Stimulated activated CD4-positive, alpha-beta T cell treated with anti-CD3 and anti-CD28 coated beads, Interleukin-1b, Interleukin-23, amount 100 ng/mL, for 24 hours (primary cell): Measurements from ENCODE around the gene PRDM16.

Source experiments
- DNase-seq, 4 experiments: peaks; one replicate each; pipeline ENCODE4 v3.0.0-alpha.2; 2020; ENCODE audit warnings: low read depth in 4 of 4, low spot score in 1 of 4

Gene PRDM16

GRCh38 chr1:3404801-3405200 lies 335.8 kb downstream of the PRDM16 start:
- DNase-seq = no peak

DNA sequence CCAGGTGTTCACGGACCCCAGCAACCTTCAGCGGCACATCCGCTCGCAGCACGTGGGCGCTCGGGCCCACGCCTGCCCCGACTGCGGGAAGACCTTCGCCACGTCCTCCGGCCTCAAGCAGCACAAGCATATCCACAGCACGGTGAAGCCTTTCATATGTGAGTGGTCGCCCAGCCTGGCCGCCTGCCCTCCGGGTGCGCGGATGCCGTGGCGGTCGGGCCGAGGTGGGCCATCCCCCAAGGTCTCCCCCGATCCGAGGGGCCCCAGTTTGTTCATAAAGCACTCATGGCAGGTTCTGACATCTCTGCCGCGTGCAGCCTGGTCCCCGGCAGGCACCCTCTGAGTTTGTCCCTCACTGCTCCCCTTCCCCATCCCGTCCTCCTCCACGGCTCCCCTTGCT lies 336.5 kb downstream of the PRDM16 start:
- DNase-seq = no peak

- DNase-seq = no peak
Observed at GRCh38 chr1:3405974-3406867, 337.2 kb downstream of the PRDM16 start.

- DNase-seq = no peak
Observed at GRCh38 chr1:3407021-3407420, 338.0 kb downstream of the PRDM16 start.

DNA sequence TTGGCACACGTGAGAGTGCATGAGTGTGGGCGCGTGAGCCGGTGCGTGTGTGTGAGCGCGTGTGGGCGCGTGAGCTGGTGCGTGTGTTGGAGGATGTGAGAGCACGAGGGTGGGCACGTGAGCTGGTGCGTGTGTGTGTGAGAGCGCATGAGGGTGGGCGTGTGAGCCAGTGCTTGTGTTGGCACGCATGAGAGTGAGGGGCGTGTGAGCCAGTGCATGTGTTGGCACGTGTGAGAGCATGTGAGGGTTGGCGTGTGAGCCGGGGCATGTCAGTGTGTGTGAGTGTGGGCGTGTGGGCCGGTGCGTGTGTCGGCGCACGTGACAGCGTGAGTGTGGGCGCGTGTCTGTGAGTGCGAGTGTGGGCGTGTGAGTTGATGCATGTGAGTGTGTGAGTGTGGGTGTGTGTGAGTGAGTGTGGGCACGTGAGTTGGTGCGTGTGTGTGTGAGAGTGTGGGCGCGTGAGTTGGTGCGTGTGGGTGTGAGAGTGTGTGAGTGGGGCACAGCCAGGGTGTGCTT lies 339.8 kb downstream of the PRDM16 start:
- DNase-seq = no peak

- no peak for DNase-seq
Observed at GRCh38 chr1:3409366-3410141, 340.6 kb downstream of the PRDM16 start.

DNA sequence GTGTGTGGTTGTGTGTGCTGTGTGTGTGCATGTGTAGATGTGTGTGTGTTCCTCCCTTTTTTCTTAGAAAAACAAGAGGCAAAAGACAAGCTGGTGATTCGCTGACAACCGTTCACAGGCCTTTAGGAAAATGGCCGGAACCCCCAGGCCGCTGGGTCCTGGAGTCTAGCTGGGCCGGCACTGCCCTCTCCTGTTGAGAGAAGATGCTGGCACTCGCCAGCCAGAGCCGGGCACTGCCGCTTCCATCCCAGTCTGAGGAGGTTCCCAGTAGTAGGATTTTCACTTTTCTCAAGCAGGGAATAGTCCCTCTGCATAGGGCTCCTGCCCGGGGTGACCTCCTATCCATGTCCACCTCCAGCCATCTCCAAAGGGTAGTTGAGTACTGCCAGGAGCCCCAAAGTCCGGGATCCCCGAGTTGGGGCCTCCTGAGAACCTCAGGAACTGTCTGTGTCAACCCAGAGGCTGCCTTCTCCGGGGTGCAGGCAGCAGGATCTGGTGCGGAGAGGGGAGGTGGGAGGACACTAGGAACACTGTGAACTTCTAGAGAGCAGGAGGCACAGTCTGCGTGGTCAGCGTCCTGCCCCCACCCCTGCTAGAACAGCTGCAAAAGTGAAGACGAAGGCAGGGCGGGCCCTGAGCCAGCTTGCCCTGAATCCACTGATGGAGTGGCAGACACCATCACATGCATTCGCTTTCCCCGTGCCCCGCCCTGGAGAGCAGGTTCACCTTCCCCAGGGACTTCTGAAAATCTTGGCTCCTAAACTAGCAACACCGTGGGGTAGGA lies 341.3 kb downstream of the PRDM16 start:
- no peak for DNase-seq

DNA sequence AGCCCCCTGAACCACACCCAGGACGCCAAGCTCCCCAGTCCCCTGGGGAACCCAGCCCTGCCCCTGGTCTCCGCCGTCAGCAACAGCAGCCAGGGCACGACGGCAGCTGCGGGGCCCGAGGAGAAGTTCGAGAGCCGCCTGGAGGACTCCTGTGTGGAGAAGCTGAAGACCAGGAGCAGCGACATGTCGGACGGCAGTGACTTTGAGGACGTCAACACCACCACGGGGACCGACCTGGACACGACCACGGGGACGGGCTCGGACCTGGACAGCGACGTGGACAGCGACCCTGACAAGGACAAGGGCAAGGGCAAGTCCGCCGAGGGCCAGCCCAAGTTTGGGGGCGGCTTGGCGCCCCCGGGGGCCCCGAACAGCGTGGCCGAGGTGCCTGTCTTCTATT lies 342.8 kb downstream of the PRDM16 start:
- no peak for DNase-seq

- no peak for DNase-seq
Observed at GRCh38 chr1:3412376-3412775, 343.4 kb downstream of the PRDM16 start.

- no peak for DNase-seq
Observed at GRCh38 chr1:3413975-3414710, 345.1 kb downstream of the PRDM16 start.

GRCh38 chr1:3415260-3416090 lies 346.5 kb downstream of the PRDM16 start:
- no peak for DNase-seq

DNA sequence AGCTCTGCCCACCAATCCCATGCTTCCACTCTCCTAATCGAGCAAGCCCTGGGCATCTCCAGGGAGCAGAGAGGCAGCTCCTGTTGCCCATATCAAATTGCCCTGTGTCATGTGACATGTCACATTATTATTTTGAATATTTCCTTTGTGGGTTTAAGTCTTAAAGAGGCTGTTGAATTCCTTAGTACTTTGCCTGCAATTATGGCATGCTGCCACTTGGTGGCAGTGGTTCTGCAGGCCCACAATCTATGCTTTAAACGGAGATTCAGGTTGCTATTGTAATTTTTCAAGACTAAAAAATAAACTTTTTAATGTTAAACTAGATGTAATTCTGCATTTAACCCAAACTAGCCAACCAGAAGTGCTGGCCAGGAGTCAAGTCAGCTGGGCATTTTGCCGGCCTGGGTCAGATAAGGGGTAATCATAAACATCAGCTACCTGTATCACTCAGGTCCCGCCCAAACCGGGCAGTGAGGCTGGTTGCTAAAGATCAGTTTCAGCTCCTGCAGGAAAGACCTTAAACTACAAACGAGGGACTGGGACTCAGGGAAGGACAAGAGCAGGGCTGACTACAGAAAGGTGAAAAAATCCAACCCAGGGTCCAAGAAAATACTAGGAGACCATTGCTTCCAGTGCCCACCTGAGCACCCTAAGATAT lies 348.2 kb downstream of the PRDM16 start:
- DNase-seq = no peak

- no peak for DNase-seq
Observed at GRCh38 chr1:3417934-3418333, 348.9 kb downstream of the PRDM16 start.

DNA sequence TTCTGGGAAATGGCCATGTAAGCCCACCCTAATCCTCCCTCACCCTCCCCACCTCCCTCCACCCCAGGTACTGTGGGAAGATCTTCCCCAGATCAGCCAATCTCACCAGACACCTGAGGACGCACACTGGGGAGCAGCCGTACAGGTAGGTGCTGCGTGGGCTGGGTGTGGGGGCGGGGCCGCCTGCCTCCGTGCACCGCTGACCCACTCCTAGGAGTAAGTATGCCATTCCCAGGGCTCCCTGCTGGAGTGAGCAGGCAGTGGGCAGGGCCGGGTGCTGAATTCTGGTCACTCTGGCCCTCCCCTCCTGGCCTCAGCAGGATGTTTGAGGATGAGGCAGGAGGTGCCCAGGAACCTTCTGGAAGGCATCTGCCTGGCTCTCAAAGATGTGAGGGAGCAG lies 349.6 kb downstream of the PRDM16 start:
- no peak for DNase-seq

DNA sequence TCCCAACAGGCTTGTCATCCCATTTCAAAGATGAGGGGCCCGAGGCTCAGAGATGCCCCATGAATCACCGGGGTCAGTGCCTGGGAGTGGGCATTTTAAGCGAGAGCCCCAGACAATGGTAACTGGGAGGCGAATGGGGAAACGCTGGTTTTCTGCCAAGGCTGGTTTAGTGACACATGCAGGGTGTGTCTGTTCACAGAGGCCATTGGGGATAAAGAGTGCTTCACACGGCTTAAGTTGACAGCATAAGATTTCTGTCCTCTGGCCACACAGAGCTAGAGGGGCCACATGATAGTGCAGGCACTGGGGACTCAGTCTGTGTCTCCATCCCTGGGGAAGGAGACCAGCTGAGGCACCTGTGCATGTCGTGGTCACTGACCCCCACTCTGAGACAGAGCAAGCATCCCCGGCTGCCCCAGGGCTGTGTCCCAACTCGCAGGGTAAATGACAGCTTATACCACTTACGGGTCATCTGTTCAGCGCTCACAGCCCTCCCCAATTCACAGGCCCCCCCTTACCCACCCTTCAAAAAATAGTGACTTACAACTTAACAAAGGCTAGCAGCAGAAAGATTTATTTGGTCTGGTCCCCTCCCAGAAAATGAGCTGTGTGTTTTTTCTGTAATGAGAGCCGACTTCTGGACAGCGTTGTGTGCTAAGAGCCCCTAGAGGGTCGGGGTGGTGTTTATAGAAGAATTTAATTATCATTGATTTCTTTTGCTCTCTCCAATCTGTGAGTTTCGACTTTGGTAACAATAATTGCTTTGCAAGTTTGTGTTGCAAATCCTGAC lies 350.6 kb downstream of the PRDM16 start:
- no peak for DNase-seq

DNA sequence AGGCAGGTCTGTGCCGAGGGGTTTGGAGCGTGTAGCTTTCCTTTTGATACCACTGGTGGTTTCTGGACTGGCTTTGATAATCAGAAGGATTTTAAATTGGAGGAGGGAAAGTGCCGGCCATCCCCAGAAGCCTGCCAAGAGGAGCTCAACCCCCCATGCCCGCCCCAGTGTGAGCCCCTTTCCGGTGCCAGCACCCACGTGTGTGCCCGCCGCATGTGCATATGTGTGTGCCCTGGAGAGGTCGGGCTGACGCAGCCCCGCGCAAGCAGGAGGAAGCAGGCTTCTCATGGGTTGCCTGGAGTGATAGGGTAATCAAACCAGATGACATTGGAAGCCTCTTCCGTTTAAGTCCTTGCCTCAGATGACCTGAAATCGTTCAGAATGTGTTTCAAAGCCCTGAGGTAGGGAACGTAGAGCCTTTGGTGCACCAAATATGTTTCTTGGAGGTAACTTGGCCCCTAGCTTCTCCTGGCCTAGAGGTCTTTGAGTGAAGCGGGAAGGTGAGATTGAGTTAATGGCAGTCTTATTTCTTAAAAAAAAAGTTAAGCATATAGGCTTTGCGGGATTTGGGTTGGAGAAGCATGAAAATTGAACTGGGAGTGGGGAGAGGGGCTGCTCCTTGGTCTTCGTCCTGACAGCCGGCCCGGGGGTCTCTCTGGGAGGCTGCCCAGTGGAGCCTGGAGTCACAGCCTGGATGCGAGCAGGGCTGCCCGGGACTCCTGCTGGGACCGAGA lies 351.4 kb downstream of the PRDM16 start:
- no peak for DNase-seq

- DNase-seq = no peak
Observed at GRCh38 chr1:3422638-3423037, 353.6 kb downstream of the PRDM16 start.
